ENCODE measurements around the gene G6PC3. TPM values are rescaled to one million over a fixed set of nuclear protein-coding genes. Genes with fewer than 3 reads are reported as not detected.

G6PC3 gene
- polyA plus RNA-seq, 2 donors, result 36.3 to 43.5 TPM

DNA sequence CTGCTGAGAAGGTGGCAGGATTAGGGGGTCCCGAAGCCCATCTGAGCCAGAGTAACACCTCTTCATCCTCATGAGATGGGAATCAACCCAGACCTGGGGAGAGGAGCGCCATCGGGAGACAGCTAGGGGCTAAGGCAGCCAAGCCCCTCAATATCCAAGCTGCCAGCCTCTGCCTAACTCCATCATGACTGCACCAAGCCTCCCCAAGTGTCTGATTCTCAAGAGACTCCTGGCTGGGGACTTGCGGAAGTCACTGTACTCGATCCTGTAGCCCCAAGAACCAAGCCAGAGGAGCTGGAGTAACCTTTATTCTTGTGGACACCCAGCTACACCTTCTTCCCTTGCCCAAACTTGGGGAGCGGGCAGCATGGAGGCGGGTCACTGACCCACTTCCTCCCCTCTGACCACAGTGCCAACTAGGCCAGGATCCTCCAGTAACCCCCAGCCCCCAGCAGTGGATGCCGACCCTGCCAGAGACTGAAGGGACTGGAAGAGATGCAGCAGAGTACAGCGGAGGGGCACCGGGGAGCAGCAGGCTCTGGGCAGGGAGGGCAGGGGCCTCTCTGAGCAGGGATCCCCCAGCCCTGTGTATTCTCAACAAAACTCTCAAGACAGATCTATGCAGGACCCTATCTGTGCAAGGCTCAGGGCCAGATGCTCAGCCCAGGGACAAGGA lies 39.6 kb downstream of the G6PC3 start:
- Histone ChIP-seq H3K27ac (ENCODE audit: low read depth in 2 of 2, low read length in 1 of 2) (peak overlapping the region; percentile 69 to 91), H3K4me1 (ENCODE audit: control insufficient read depth in 2 of 2, insufficient read depth in 2 of 2, low read length in 1 of 2) (peaks cover 32 to 62% of the 10 kb centered on the region in 2 donors), H3K36me3 (ENCODE audit: control insufficient read depth in 2 of 2, insufficient read depth in 2 of 2, low read length in 1 of 2) (peaks cover 4 to 8% of the 10 kb centered on the region in 2 donors), H3K4me3 (ENCODE audit: low read depth in 1 of 2, low read length in 2 of 2) (peak overlapping the region; percentile 43 to 59), H3K27me3 (ENCODE audit: control insufficient read depth in 1 of 2, insufficient read depth in 2 of 2, low read length in 2 of 2) (no peaks in the 10 kb centered on the region), H3K9me3 (ENCODE audit: control insufficient read depth in 2 of 2, insufficient read depth in 1 of 2, low read depth in 1 of 2, low read length in 1 of 2) (no peaks in the 10 kb centered on the region)
- WGBS, 2 donors, result 50 to 64% methylated on average over 10 of the region's 10 CpGs

DNA sequence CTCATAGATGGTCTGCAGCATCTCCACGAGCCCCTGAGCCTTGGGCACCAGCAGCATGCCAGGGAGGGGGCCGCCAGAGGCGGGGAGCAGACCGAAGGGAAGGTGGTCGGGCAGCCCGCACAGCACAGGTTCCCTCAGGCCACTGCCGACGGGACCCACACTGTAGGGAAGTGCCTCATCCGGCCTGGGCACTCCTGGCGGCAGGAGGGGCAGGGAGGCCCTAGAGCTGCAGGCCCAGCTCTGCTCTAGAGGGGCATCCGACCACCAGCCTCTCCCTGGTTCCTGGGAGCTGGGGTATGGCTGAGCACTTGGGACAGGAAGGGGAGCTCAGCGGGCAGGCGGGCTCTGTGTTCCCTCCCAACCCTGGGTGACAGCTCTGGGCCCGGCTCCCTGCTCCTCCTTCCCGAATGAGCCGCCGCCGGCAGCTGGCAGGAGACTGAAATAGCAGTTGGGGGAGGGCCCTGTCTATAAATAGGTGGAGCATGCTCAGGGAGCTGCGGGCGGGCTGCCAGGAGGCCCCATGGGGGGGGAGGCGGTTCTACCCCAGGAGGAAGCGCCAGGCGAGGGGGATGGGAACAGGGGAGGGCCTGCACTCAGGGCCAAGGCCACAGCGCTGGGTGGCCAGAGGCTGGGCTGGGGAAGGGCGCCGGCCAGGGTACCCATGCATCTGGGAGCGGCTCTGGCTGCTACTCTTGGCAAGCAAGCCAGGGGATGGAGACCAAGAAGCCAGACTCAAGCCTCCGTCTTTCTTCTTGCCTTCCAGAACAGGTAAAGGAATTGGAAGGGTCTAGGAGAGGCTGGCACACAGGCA lies 40.5 kb downstream of the G6PC3 start:
- Histone ChIP-seq H3K27ac (ENCODE audit: low read depth in 2 of 2, low read length in 1 of 2) (peak overlapping the region; percentile 69 to 91), H3K4me3 (ENCODE audit: low read depth in 1 of 2, low read length in 2 of 2) (peak overlapping the region; percentile 43 to 59), H3K4me1 (ENCODE audit: control insufficient read depth in 2 of 2, insufficient read depth in 2 of 2, low read length in 1 of 2) (peaks cover 32 to 58% of the 10 kb centered on the region in 2 donors), H3K27me3 (ENCODE audit: control insufficient read depth in 1 of 2, insufficient read depth in 2 of 2, low read length in 2 of 2) (no peaks in the 10 kb centered on the region), H3K9me3 (ENCODE audit: control insufficient read depth in 2 of 2, insufficient read depth in 1 of 2, low read depth in 1 of 2, low read length in 1 of 2) (no peaks in the 10 kb centered on the region), H3K36me3 (ENCODE audit: control insufficient read depth in 2 of 2, insufficient read depth in 2 of 2, low read length in 1 of 2) (peaks cover 4 to 8% of the 10 kb centered on the region in 2 donors)
- 7% methylated on average over 27 to 28 of the region's 28 CpGs for WGBS, 2 donors

DNA sequence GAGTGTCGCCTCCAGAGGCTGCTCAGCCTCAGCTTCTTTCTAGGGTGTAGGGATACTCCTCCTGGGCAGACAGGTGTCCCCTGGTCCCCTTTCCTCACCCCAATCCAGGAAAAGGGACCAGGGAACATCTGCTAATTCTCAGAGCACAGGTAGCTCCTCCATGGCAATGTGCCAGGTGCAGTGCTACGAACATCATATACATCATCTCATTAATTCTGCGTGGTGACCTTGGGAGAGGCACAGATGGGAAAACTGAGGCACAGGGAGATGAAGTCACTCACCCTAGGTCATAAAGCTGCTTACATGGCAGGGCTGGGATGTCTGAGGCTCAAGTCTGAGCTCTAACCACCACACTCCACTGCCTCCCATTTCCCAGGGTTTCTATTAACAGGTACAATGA lies 41.2 kb downstream of the G6PC3 start:
- Histone ChIP-seq H3K4me3 (ENCODE audit: low read depth in 1 of 2, low read length in 2 of 2) (no peak overlapping the region), H3K4me1 (ENCODE audit: control insufficient read depth in 2 of 2, insufficient read depth in 2 of 2, low read length in 1 of 2) (peaks cover 32 to 58% of the 10 kb centered on the region in 2 donors), H3K27me3 (ENCODE audit: control insufficient read depth in 1 of 2, insufficient read depth in 2 of 2, low read length in 2 of 2) (no peaks in the 10 kb centered on the region), H3K27ac (ENCODE audit: low read depth in 2 of 2, low read length in 1 of 2) (peak overlapping the region; percentile 69 to 91), H3K36me3 (ENCODE audit: control insufficient read depth in 2 of 2, insufficient read depth in 2 of 2, low read length in 1 of 2) (peaks cover 4 to 8% of the 10 kb centered on the region in 2 donors), H3K9me3 (ENCODE audit: control insufficient read depth in 2 of 2, insufficient read depth in 1 of 2, low read depth in 1 of 2, low read length in 1 of 2) (no peaks in the 10 kb centered on the region)
- WGBS, 2 donors, result 60 to 61% methylated on average over 3 of the region's 3 CpGs

DNA sequence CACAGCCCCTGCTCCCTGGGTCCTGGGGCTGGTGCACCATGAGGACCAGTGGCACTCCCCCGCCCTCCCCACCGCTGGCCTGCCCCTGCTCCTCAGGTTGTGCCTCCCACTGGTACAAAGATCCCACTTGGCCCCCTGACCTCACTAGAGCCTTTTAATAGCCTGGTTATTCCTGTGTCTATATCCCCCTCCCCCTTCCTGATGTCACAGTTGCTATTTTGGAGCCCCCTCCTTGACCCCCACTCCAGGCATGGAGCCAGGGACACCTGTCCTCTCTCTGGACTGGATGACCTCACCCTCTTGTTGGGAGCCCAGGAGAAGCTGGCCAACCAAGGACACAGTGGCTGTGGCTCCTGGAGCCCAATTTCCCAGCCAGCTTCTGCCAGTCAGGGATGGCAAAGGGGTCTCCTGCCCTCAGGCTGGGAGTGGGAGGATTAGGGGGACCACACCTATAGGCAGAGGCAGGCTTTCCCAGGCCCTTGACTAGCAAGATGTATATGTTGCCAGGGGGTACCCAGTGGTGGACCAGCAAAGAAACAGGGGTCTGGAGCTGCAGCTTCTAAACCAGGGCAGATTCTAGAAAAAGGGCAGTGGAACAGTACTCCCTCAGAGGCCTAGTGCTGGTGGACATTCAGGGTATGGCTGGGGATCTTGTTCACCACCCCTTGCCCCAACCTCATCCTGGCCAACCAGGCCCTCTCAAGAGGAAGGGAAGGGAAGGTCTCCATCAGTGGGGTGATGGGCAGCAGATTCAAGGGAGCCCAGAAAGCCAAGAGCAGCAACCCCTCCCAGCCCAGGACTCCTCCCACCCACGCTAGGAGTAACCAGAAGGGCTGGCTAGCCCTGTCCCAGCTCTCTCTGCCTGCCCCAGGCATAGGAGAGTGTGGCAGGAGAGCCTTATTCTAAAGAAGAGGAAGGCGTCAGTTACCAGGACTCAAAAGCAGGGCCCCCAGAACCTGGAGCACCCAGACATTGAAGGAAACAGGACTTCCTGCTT lies 42.0 kb downstream of the G6PC3 start:
- Histone ChIP-seq H3K27me3 (ENCODE audit: control insufficient read depth in 1 of 2, insufficient read depth in 2 of 2, low read length in 2 of 2) (no peaks in the 10 kb centered on the region), H3K4me1 (ENCODE audit: control insufficient read depth in 2 of 2, insufficient read depth in 2 of 2, low read length in 1 of 2) (peaks cover 32 to 58% of the 10 kb centered on the region in 2 donors), H3K4me3 (ENCODE audit: low read depth in 1 of 2, low read length in 2 of 2) (no peak overlapping the region), H3K36me3 (ENCODE audit: control insufficient read depth in 2 of 2, insufficient read depth in 2 of 2, low read length in 1 of 2) (peaks cover 9 to 10% of the 10 kb centered on the region in 2 donors), H3K9me3 (ENCODE audit: control insufficient read depth in 2 of 2, insufficient read depth in 1 of 2, low read depth in 1 of 2, low read length in 1 of 2) (no peaks in the 10 kb centered on the region), H3K27ac (ENCODE audit: low read depth in 2 of 2, low read length in 1 of 2) (peak overlapping the region; percentile 68 to 91)
- 64 to 67% methylated on average over 4 of the region's 4 CpGs for WGBS, 2 donors

DNA sequence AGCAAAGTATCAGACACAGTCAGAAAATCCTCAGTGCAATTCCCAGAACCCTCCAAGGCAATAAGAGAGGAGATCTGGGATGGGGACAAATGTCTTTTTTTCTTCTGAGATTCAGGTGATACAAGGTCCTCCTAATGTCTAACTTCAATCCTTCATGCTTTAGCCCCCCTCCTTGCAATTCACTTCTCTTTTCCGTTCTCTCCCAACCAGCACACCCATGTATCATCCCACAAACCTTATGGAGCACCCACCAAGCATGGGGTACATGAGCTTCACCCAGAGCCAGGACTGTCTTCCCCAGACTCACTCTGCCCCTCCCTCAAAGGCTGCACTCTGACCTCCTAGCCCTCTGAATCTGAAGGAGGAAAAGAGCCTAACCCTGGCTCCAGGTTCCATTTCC lies 42.8 kb downstream of the G6PC3 start:
- H3K36me3 ChIP-seq (ENCODE audit: control insufficient read depth in 2 of 2, insufficient read depth in 2 of 2, low read length in 1 of 2), result peaks cover 9 to 10% of the 10 kb centered on the region in 2 donors
- WGBS, 2 donors, result 79 to 100% methylated on average over 1 of the region's 1 CpG
- no peaks in the 10 kb centered on the region for H3K27me3 ChIP-seq (ENCODE audit: control insufficient read depth in 1 of 2, insufficient read depth in 2 of 2, low read length in 2 of 2)
- no peak overlapping the region for H3K4me3 ChIP-seq (ENCODE audit: low read depth in 1 of 2, low read length in 2 of 2)
- H3K27ac ChIP-seq (ENCODE audit: low read depth in 2 of 2, low read length in 1 of 2), result peak overlapping the region; percentile 68 to 91
- no peaks in the 10 kb centered on the region for H3K9me3 ChIP-seq (ENCODE audit: control insufficient read depth in 2 of 2, insufficient read depth in 1 of 2, low read depth in 1 of 2, low read length in 1 of 2)
- peaks cover 27 to 53% of the 10 kb centered on the region in 2 donors for H3K4me1 ChIP-seq (ENCODE audit: control insufficient read depth in 2 of 2, insufficient read depth in 2 of 2, low read length in 1 of 2)

DNA sequence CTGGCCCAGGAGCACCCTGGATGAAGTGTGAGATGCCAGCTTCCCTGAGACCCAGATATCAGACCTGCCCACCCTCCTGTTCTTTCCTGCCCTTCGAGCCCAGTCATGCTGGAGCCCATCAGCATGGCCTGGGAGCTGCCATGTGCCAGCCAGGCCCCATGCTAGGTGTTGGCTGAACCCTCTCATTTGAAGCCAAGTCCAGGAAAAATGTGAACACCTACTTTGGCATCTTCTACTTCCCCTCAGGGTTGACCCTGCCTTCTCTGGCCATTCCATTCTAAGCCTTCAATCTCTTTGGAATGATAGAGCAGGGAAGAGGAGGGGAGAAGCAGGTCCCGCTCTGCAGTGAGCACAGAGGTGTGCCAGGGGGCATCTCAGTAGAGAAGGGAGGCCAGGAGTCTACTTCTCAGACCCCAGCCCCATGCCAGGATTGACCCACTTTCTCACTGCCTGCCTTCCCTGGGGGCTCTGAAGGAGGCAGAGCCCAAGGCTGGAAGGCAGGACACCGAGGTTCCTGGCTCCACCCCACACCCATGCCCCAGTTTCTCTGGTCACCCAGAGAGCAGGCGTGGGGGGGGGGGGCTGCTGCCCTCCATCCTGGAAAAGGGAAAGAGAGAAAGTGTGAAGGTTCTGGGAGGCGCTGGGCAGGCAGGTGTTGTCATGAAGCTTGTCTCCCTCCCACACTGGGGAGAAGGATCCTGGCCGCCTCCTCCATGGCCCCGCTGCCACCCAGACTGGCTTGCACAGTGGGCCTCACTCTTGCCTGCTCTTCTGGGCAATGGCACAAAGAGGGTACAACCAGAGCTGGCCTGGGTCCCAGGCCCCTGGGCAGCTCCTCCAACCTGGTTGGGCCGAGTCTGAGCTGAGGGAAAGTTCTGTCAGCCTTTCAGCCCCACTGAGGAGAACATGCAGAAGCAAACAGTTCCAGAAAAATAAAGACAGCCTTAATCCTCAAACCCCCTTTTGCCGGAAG lies 43.6 kb downstream of the G6PC3 start:
- Histone ChIP-seq H3K4me1 (ENCODE audit: control insufficient read depth in 2 of 2, insufficient read depth in 2 of 2, low read length in 1 of 2) (peaks cover 23 to 55% of the 10 kb centered on the region in 2 donors), H3K4me3 (ENCODE audit: low read depth in 1 of 2, low read length in 2 of 2) (no peak overlapping the region), H3K27ac (ENCODE audit: low read depth in 2 of 2, low read length in 1 of 2) (peak overlapping the region; percentile 68 to 91), H3K27me3 (ENCODE audit: control insufficient read depth in 1 of 2, insufficient read depth in 2 of 2, low read length in 2 of 2) (no peaks in the 10 kb centered on the region), H3K36me3 (ENCODE audit: control insufficient read depth in 2 of 2, insufficient read depth in 2 of 2, low read length in 1 of 2) (peaks cover 9 to 10% of the 10 kb centered on the region in 2 donors), H3K9me3 (ENCODE audit: control insufficient read depth in 2 of 2, insufficient read depth in 1 of 2, low read depth in 1 of 2, low read length in 1 of 2) (no peaks in the 10 kb centered on the region)
- WGBS, 2 donors, result 65 to 73% methylated on average over 9 of the region's 9 CpGs

DNA sequence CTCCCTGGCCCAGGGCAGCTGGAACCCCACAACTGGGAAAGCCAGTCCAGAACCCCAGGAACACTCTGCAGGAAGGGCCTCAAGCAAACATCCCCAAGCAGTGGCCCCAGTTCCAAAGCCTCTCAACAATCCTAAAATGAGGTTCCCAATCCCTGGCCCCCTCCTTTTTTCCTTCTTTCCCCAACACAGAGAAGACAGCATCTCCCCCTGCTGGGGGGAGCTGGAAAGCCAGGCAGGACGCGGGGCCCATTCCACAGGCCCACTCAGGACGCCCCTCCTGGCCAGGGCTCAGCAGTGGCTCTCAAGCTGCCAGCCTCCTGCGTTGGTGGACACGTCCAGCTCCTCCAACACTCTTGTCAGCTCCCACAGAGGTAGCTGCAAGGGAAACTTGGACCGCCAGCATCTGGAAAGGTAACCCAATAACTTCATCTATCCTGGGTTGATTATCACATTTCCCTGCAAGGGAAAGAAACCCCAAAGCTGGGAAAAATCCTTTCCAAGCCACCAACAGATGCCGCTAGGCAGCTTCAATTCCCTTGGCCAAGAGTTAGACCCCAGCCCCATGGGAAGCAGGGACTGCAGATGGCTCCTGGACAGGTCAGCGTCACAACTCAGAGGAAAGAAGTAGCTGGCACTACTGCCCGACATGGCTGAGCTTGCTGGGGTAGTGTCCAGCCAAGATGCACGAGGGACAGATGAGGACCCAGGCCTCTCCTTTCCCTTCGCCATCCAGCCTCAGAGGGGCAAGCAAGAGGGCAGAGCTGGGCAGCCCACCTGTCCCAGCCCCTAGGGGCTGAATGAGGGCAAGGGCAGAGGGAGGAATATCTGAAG lies 45.3 kb downstream of the G6PC3 start:
- WGBS, 2 donors, result 61 to 63% methylated on average over 11 of the region's 11 CpGs
- Histone ChIP-seq H3K27ac (ENCODE audit: low read depth in 2 of 2, low read length in 1 of 2) (no peak overlapping the region), H3K27me3 (ENCODE audit: control insufficient read depth in 1 of 2, insufficient read depth in 2 of 2, low read length in 2 of 2) (no peaks in the 10 kb centered on the region), H3K9me3 (ENCODE audit: control insufficient read depth in 2 of 2, insufficient read depth in 1 of 2, low read depth in 1 of 2, low read length in 1 of 2) (no peaks in the 10 kb centered on the region), H3K4me1 (ENCODE audit: control insufficient read depth in 2 of 2, insufficient read depth in 2 of 2, low read length in 1 of 2) (peaks cover 18 to 44% of the 10 kb centered on the region in 2 donors), H3K36me3 (ENCODE audit: control insufficient read depth in 2 of 2, insufficient read depth in 2 of 2, low read length in 1 of 2) (peaks cover 9 to 10% of the 10 kb centered on the region in 2 donors), H3K4me3 (ENCODE audit: low read depth in 1 of 2, low read length in 2 of 2) (no peak overlapping the region)

DNA sequence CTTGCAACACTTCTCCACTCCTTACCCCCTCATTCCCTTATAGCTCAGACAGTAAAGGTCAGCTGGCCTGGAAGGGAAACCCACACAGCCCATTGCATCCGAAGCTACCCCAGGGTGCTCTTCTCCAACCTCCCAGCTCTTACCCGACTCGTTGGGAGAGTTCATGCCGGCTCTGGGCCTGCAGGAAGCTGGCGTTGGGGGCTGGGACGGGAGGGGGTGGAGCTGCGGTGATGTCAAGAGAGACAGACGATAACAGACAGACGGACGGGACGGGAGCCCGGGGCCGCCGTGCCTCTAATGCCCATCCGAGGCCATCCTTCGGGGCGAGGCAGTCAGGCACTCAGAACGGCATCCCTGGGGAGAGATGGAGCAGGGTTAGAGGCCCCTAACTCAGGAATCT lies 46.8 kb downstream of the G6PC3 start:
- H3K27ac ChIP-seq (ENCODE audit: low read depth in 2 of 2, low read length in 1 of 2), result no peak overlapping the region
- peaks cover 9 to 10% of the 10 kb centered on the region in 2 donors for H3K36me3 ChIP-seq (ENCODE audit: control insufficient read depth in 2 of 2, insufficient read depth in 2 of 2, low read length in 1 of 2)
- no peaks in the 10 kb centered on the region for H3K9me3 ChIP-seq (ENCODE audit: control insufficient read depth in 2 of 2, insufficient read depth in 1 of 2, low read depth in 1 of 2, low read length in 1 of 2)
- WGBS, 2 donors, result 80% methylated on average over 18 of the region's 18 CpGs
- peaks cover 20 to 38% of the 10 kb centered on the region in 2 donors for H3K4me1 ChIP-seq (ENCODE audit: control insufficient read depth in 2 of 2, insufficient read depth in 2 of 2, low read length in 1 of 2)
- no peaks in the 10 kb centered on the region for H3K27me3 ChIP-seq (ENCODE audit: control insufficient read depth in 1 of 2, insufficient read depth in 2 of 2, low read length in 2 of 2)
- no peak overlapping the region for H3K4me3 ChIP-seq (ENCODE audit: low read depth in 1 of 2, low read length in 2 of 2)
